DOHH2 (cell line): ENCODE measurements around the gene PTPRN2.

Experiments used
- CTCF ChIP-seq: fragments of 200-600 bp; sonication (generic); IDR thresholded peaks from one replicate; pipeline ENCODE4 v1.5.1; 2014; ENCODE audit warnings: antibody characterized with exemption, mild to moderate bottlenecking, low read depth, low read length; ENCODE audit not compliant: poor library complexity, severe bottlenecking
- EZH2phosphoT487 ChIP-seq: fragments of 200-600 bp; sonication (generic); IDR thresholded peaks from 2 replicates; pipeline ENCODE4 v1.6.1; 2017; ENCODE audit warnings: borderline replicate concordance, mild to moderate bottlenecking, antibody characterized with exemption, low read length, moderate library complexity, mixed read lengths

- no peak for TF ChIP-seq CTCF
- TF ChIP-seq EZH2phosphoT487 = no peak
These were observed 466.9 kb downstream of the PTPRN2 start for GRCh38 chr7:158120716-158121115.
